ENCODE data around the gene NKTR.
"Not testable (repeated sequence)": the region's sequence is repeated elsewhere in the genome, so short reads cannot be mapped to it uniquely, and the experiment has no call there.

The NKTR gene

DNA sequence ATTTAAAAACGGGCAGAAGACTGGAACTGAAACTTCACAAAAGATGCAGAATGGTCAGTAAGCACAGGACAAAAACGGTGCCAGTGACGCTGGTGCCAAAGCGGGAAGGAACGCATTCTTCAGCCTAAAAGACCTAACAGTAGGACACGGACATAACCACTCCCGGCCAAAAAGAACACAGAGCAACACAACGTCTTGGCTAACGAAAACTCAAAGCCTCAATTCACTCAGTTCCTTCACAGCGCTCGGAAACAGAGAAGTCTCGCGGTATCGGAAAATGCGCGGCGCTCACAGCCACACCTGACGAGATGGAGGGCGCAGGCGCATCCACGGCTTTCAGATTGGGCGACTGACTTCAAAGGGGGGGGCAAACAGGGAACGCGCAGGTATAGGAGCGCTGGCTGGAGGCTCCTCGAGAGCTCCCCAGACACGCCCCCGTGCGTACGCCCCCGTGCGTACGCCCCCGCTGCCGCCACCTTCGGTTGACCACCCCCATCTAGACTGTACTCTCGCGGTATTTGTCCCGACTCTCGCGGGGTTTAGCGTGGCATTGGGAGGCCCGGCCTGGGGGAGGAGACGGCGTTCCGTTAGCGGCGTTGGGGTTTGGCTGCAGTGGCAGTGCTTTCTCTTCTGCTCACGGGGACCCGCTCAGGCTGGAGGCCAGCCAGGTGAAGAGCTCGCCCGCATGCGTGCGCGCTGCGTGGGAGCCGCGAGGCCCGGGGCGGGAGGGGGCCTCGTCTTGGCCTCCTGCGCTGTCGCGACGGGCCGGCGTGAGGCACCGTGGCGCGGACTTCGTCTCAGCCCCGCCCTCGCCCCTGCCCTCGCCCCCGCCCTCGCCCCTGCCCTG lies at the start of gene NKTR:
TSS of gene NKTR (plus strand) at position 576 of the 847 bp plus-strand sequence. CDS start 321 bp downstream, outside the sequence.
- peak within 1 kb of the TSS; percentile 73 for H3K9ac ChIP-seq (ENCODE audit: low read length)
- 0 out of 2 replicates have a peak, but pooled peaks cover 2% of the 10 kb centered on the region for H3K36me3 ChIP-seq (replicated peaks; ENCODE audit: insufficient read depth, low read length)
- H2AFZ ChIP-seq (ENCODE audit: low read length) = peak within 1 kb of the TSS; percentile 68
- DNase-seq = peak; percentile 99
- H3K4me2 ChIP-seq (ENCODE audit: low read depth, low read length) = peak within 1 kb of the TSS; percentile 83
- peaks cover 47% of the 10 kb centered on the region for H3K79me2 ChIP-seq (ENCODE audit: low read length)
- H3F3A ChIP-seq (ENCODE audit: insufficient read depth, low read length) = peaks cover 28% of the 10 kb centered on the region
- peaks cover 4% of the 10 kb centered on the region; the same call in 1 of the 2 replicates for H4K20me1 ChIP-seq (ENCODE audit: insufficient read depth, low read length)
- H3K27me3 ChIP-seq (replicated peaks; ENCODE audit: insufficient read depth, low read length) = no peaks in the 10 kb centered on the region
- peak within 1 kb of the TSS; percentile 87 for H3K27ac ChIP-seq (ENCODE audit: low read length)
- H3K4me3 ChIP-seq (ENCODE audit: low read length) = peak within 1 kb of the TSS; percentile 93
- TF ChIP-seq EZH2phosphoT487 (IDR thresholded peaks at IDR 0.05; ENCODE audit: low read length) = no peak
- no peak for TF ChIP-seq EZH2 (optimal IDR thresholded peaks at IDR 0.05; ENCODE audit: low read depth, low read length)
- TF ChIP-seq CTCF (IDR thresholded peaks at IDR 0.05; ENCODE audit: low read length) = no peak
- no peaks in the 10 kb centered on the region for H3K9me3 ChIP-seq (replicated peaks; ENCODE audit: insufficient read depth, low read length)
- H3K9me2 ChIP-seq (replicated peaks; ENCODE audit: insufficient read depth, low read length) = no peaks in the 10 kb centered on the region
- peaks cover 9% of the 10 kb centered on the region; the same call in 1 of the 2 replicates for H3K4me1 ChIP-seq (ENCODE audit: low read length)

GRCh38 chr3:42552830-42553229 lies 47.7 kb upstream of the NKTR start:
- Histone ChIP-seq H3K27me3 (replicated peaks; ENCODE audit: insufficient read depth, low read length) (no peaks in the 10 kb centered on the region), H3K4me3 (ENCODE audit: low read length) (no peak overlapping the region), H3F3A (ENCODE audit: insufficient read depth, low read length) (no peaks in the 10 kb centered on the region), H3K27ac (ENCODE audit: low read length) (no peak overlapping the region), H3K36me3 (replicated peaks; ENCODE audit: insufficient read depth, low read length) (peaks cover 9% of the 10 kb centered on the region), H4K20me1 (ENCODE audit: insufficient read depth, low read length) (no peaks in the 10 kb centered on the region), H3K9ac (ENCODE audit: low read length) (no peak overlapping the region), H3K79me2 (ENCODE audit: low read length) (no peaks in the 10 kb centered on the region), H3K4me2 (ENCODE audit: low read depth, low read length) (no peak overlapping the region), H3K9me3 (replicated peaks; ENCODE audit: insufficient read depth, low read length) (no peaks in the 10 kb centered on the region), H2AFZ (ENCODE audit: low read length) (no peak overlapping the region), H3K4me1 (ENCODE audit: low read length) (0 out of 2 replicates have a peak, but pooled peaks cover 7% of the 10 kb centered on the region), H3K9me2 (replicated peaks; ENCODE audit: insufficient read depth, low read length) (no peaks in the 10 kb centered on the region)
- TF ChIP-seq EZH2 (optimal IDR thresholded peaks at IDR 0.05; ENCODE audit: low read depth, low read length) (no peak), EZH2phosphoT487 (IDR thresholded peaks at IDR 0.05; ENCODE audit: low read length) (no peak), CTCF (IDR thresholded peaks at IDR 0.05; ENCODE audit: low read length) (no peak)
- DNase-seq = no peak

DNA sequence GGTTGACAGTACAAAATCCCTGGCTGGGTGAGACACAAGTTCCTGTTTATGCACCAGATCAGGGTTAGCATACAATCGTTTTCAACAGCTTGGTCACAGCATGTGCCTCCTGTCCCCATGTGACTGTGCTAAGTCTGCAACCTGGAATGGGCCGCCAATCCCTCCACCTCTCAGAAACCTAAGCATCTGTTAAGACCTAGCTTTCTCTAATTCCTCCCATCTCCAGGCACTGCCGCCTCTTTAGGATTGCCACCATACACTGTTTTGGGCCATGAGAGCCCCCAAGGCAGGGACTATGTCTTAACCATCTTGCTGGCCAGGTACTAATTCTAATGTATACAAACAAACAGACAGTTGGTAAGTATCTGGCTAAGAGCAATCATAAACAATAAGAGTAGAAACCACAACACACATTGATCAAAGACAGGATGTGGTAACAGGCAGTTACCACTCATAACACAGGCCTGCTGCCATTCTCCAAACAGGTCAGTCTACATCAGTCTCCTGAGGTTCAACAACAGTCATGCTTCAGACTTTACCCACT lies 44.3 kb upstream of the NKTR start:
- H2AFZ ChIP-seq (ENCODE audit: low read length) = no peak overlapping the region

DNA sequence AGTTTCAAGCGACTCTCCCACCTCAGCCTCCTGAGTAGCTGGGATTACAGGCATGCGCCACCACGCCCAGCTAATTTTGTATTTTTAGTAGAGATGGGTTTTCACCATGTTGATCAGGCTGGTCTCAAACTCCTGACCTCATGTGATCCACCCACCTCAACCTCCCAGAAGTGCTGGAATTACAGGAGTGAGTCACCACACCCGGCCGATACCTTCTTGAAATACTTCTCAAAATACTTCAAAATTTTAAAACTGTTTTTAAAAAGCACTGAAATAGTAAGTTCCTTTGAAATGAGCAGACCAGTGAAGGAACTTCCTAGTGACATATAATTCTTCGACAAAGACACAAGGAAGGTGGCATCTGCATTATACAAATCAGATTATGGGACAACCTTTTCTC lies 43.7 kb upstream of the NKTR start:
- not testable (repeated sequence) for H3K9me2 ChIP-seq (replicated peaks; ENCODE audit: insufficient read depth, low read length); H3K9ac ChIP-seq (ENCODE audit: low read length); H3K79me2 ChIP-seq (ENCODE audit: low read length); DNase-seq; H3K27me3 ChIP-seq (replicated peaks; ENCODE audit: insufficient read depth, low read length); H3F3A ChIP-seq (ENCODE audit: insufficient read depth, low read length); H2AFZ ChIP-seq (ENCODE audit: low read length); H3K4me2 ChIP-seq (ENCODE audit: low read depth, low read length); H4K20me1 ChIP-seq (ENCODE audit: insufficient read depth, low read length); H3K9me3 ChIP-seq (replicated peaks; ENCODE audit: insufficient read depth, low read length); H3K27ac ChIP-seq (ENCODE audit: low read length); H3K4me3 ChIP-seq (ENCODE audit: low read length); H3K4me1 ChIP-seq (ENCODE audit: low read length)
- peaks cover 13% of the 10 kb centered on the region for H3K36me3 ChIP-seq (replicated peaks; ENCODE audit: insufficient read depth, low read length)

More for the DNA sequence above, 44.3 kb upstream of the NKTR start:
- Histone ChIP-seq H3K9me2 (replicated peaks; ENCODE audit: insufficient read depth, low read length) (no peaks in the 10 kb centered on the region), H3F3A (ENCODE audit: insufficient read depth, low read length) (no peaks in the 10 kb centered on the region), H3K9me3 (replicated peaks; ENCODE audit: insufficient read depth, low read length) (no peaks in the 10 kb centered on the region), H3K27ac (ENCODE audit: low read length) (no peak overlapping the region), H3K27me3 (replicated peaks; ENCODE audit: insufficient read depth, low read length) (no peaks in the 10 kb centered on the region), H4K20me1 (ENCODE audit: insufficient read depth, low read length) (no peaks in the 10 kb centered on the region), H3K36me3 (replicated peaks; ENCODE audit: insufficient read depth, low read length) (peaks cover 13% of the 10 kb centered on the region), H3K9ac (ENCODE audit: low read length) (no peak overlapping the region), H3K4me3 (ENCODE audit: low read length) (no peak overlapping the region), H3K4me1 (ENCODE audit: low read length) (0 out of 2 replicates have a peak, but pooled peaks cover 7% of the 10 kb centered on the region), H3K79me2 (ENCODE audit: low read length) (no peaks in the 10 kb centered on the region), H3K4me2 (ENCODE audit: low read depth, low read length) (no peak overlapping the region)
- peak; percentile 35 for DNase-seq
- TF ChIP-seq EZH2phosphoT487 (IDR thresholded peaks at IDR 0.05; ENCODE audit: low read length) (no peak), EZH2 (optimal IDR thresholded peaks at IDR 0.05; ENCODE audit: low read depth, low read length) (no peak), CTCF (IDR thresholded peaks at IDR 0.05; ENCODE audit: low read length) (no peak)
